Measurements from ENCODE around the gene VPREB1. TPM values are rescaled to one million over a fixed set of nuclear protein-coding genes. Genes with fewer than 3 reads are reported as not detected.
"Not testable (repeated sequence)": the region's sequence is repeated elsewhere in the genome, so short reads cannot be mapped to it uniquely, and the experiment has no call there.

Gene VPREB1
- total and polyA plus RNA-seq, 2 of the 4 experiments (the other 2 are of a cell fraction), result not detected

GRCh38 chr22:22250651-22251050 lies 6.1 kb downstream of the VPREB1 start:
- H3K4me1 ChIP-seq (ENCODE audit: control insufficient read depth, insufficient read depth, low read length); H3K56ac ChIP-seq (ENCODE audit: extremely low read depth, insufficient read depth, low read length); DNase-seq; in situ Hi-C loops (cut with MboI; ENCODE audit: low sequenced_read_pairs); BruUV-seq (replicated peaks); H3K4me2 ChIP-seq (ENCODE audit: low read depth, low read length); H4K91ac ChIP-seq (ENCODE audit: insufficient read depth, low read depth, low read length); POLR2A ChIA-PET (ENCODE audit: unreplicated experiment); H2AK9ac ChIP-seq (replicated peaks; ENCODE audit: low read depth, low read length, poor library complexity); H3K4me3 ChIP-seq (ENCODE audit: insufficient read depth, low read depth, low read length); ATAC-seq (ENCODE audit: low read depth); H4K5ac ChIP-seq (ENCODE audit: low read depth, low read length); H3K27ac ChIP-seq (ENCODE audit: insufficient read depth, low read length); H3K79me1 ChIP-seq (ENCODE audit: low read depth in 1 of 2, low read length in 2 of 2); H3K9me1 ChIP-seq (ENCODE audit: insufficient read depth, low read length); H3K23ac ChIP-seq (ENCODE audit: low read depth, low read length); H3K9me3 ChIP-seq (ENCODE audit: control insufficient read depth, insufficient read depth, low read length); H3K14ac ChIP-seq (replicated peaks; ENCODE audit: low read depth, low read length); H2BK20ac ChIP-seq (ENCODE audit: low read depth, low read length); dilution Hi-C loops (cut with HindIII; ENCODE audit: low sequenced_read_pairs, unreplicated experiment); H2BK15ac ChIP-seq (ENCODE audit: low read depth, low read length); CTCF ChIA-PET; H3K4ac ChIP-seq (ENCODE audit: low read depth, low read length); intact Hi-C loops (cut with micrococcal nuclease); H2AK5ac ChIP-seq (ENCODE audit: low read depth, low read length); H4K8ac ChIP-seq (ENCODE audit: low read depth in 2 of 2, low read length in 2 of 2); H2BK5ac ChIP-seq (ENCODE audit: low read depth, low read length, poor library complexity, severe bottlenecking); H2AFZ ChIP-seq (replicated peaks; ENCODE audit: low read length, poor library complexity); H4K20me1 ChIP-seq (ENCODE audit: insufficient read depth, low read length); H3K18ac ChIP-seq (ENCODE audit: low read depth, low read length); H2BK120ac ChIP-seq (ENCODE audit: low read depth, low read length); H3K9ac ChIP-seq (ENCODE audit: low read depth, low read length); H3K36me3 ChIP-seq (ENCODE audit: control insufficient read depth, insufficient read depth, low read length): not testable (repeated sequence)
- no CpG with 5 or more reads among the region's 8 CpGs for WGBS, 2 experiments (ENCODE audit: extremely low coverage in 2 of 2, insufficient read length in 1 of 2)
- H3K27me3 ChIP-seq (ENCODE audit: control insufficient read depth, insufficient read depth, low read length), result peaks cover 22% of the 10 kb centered on the region

GRCh38 chr22:22256133-22256532 lies 11.5 kb downstream of the VPREB1 start:
- H2AK9ac ChIP-seq (replicated peaks; ENCODE audit: low read depth, low read length, poor library complexity); H4K8ac ChIP-seq (ENCODE audit: low read depth in 2 of 2, low read length in 2 of 2); H2BK15ac ChIP-seq (ENCODE audit: low read depth, low read length); H3K9me3 ChIP-seq (ENCODE audit: control insufficient read depth, insufficient read depth, low read length); in situ Hi-C loops (cut with MboI; ENCODE audit: low sequenced_read_pairs); H4K5ac ChIP-seq (ENCODE audit: low read depth, low read length); H2AFZ ChIP-seq (replicated peaks; ENCODE audit: low read length, poor library complexity); H3K9ac ChIP-seq (ENCODE audit: low read depth, low read length); H3K23ac ChIP-seq (ENCODE audit: low read depth, low read length); H3K36me3 ChIP-seq (ENCODE audit: control insufficient read depth, insufficient read depth, low read length); H4K20me1 ChIP-seq (ENCODE audit: insufficient read depth, low read length); H3K18ac ChIP-seq (ENCODE audit: low read depth, low read length); H2BK120ac ChIP-seq (ENCODE audit: low read depth, low read length); H3K27ac ChIP-seq (ENCODE audit: insufficient read depth, low read length); DNase-seq; H3K4me2 ChIP-seq (ENCODE audit: low read depth, low read length); H4K91ac ChIP-seq (ENCODE audit: insufficient read depth, low read depth, low read length); BruUV-seq (replicated peaks); H3K4me3 ChIP-seq (ENCODE audit: insufficient read depth, low read depth, low read length); dilution Hi-C loops (cut with HindIII; ENCODE audit: low sequenced_read_pairs, unreplicated experiment); H3K4ac ChIP-seq (ENCODE audit: low read depth, low read length); H3K9me1 ChIP-seq (ENCODE audit: insufficient read depth, low read length); H3K4me1 ChIP-seq (ENCODE audit: control insufficient read depth, insufficient read depth, low read length); H2AK5ac ChIP-seq (ENCODE audit: low read depth, low read length); ATAC-seq (ENCODE audit: low read depth); H3K14ac ChIP-seq (replicated peaks; ENCODE audit: low read depth, low read length); H2BK20ac ChIP-seq (ENCODE audit: low read depth, low read length); intact Hi-C loops (cut with micrococcal nuclease); H3K79me1 ChIP-seq (ENCODE audit: low read depth in 1 of 2, low read length in 2 of 2); H3K27me3 ChIP-seq (ENCODE audit: control insufficient read depth, insufficient read depth, low read length); CTCF ChIA-PET; H3K56ac ChIP-seq (ENCODE audit: extremely low read depth, insufficient read depth, low read length); H2BK5ac ChIP-seq (ENCODE audit: low read depth, low read length, poor library complexity, severe bottlenecking); POLR2A ChIA-PET (ENCODE audit: unreplicated experiment): not testable (repeated sequence)
- WGBS, 2 experiments (ENCODE audit: extremely low coverage in 2 of 2, insufficient read length in 1 of 2), result 71% methylated on average over 3 of the region's 13 CpGs; no CpG with 5 or more reads in 1 of the 2 experiments
